Tibial nerve (tissue), 4 donors: ENCODE measurements around the gene HTRA3.

Experiments
- CTCF ChIP-seq, 5 experiments: fragments of 200-600 bp in 3 of 5; fragments of 450-650 bp in 2 of 5; sonication (generic) in 3 of 5; IDR thresholded peaks; one replicate each; pipeline ENCODE4 v1.5.1; 2016 to 2019; ENCODE audit warnings: antibody characterized with exemption in 5 of 5, mild to moderate bottlenecking in 3 of 5, moderate library complexity in 2 of 5
- EP300 ChIP-seq, 2 donors: sonication (generic); formaldehyde crosslinking; IDR thresholded peaks; one replicate each; pipeline ENCODE4 v1.6.1; 2017; ENCODE audit warnings: antibody characterized with exemption in 2 of 2, mild to moderate bottlenecking in 1 of 2
- POLR2A ChIP-seq, 2 donors: fragments of 450-650 bp; IDR thresholded peaks; one replicate each; pipeline ENCODE4 v1.6.1; 2017; ENCODE audit warnings: antibody characterized with exemption in 2 of 2, mild to moderate bottlenecking in 2 of 2, moderate library complexity in 2 of 2

GRCh38 chr4:8294036-8294435 is 24.5 kb downstream of the HTRA3 start:
- TF ChIP-seq CTCF (IDR thresholded peaks at IDR 0.05) (no peak), POLR2A (IDR thresholded peaks at IDR 0.05) (no peak), EP300 (IDR thresholded peaks at IDR 0.05) (no peak)
